Breast epithelium (tissue), 3 donors: Measurements from ENCODE around the gene DPYSL3.

Source experiments
- CTCF ChIP-seq, 3 donors: fragments of 450-650 bp; IDR thresholded peaks; one replicate each; pipeline ENCODE4 v1.5.1; 2016 to 2017; ENCODE audit warnings: antibody characterized with exemption in 3 of 3, mild to moderate bottlenecking in 3 of 3, moderate library complexity in 3 of 3
- POLR2A ChIP-seq: fragments of 450-650 bp; IDR thresholded peaks from one replicate; pipeline ENCODE4 v1.6.1; 2016; ENCODE audit warnings: antibody characterized with exemption, mild to moderate bottlenecking, moderate library complexity
- POLR2AphosphoS5 ChIP-seq, 3 donors: sonication (generic); formaldehyde crosslinking; IDR thresholded peaks; one replicate each; pipeline ENCODE4 v1.6.1; 2017; ENCODE audit warnings: antibody characterized with exemption in 3 of 3

GRCh38 chr5:147361441-147362175 lies 148.3 kb downstream of the DPYSL3 start:
- TF ChIP-seq CTCF (IDR thresholded peaks at IDR 0.05) (no peak), POLR2A (no peak), POLR2AphosphoS5 (IDR thresholded peaks at IDR 0.05) (no peak)
